ENCODE results near the gene BSDC1.
A peak's percentile ranks its signal among the peaks of the same experiment; 100 is the strongest.

Gene BSDC1

GRCh38 chr1:32338637-32339145 lies 55.5 kb downstream of the BSDC1 start:
- H3K27me3 ChIP-seq (ENCODE audit: low read depth, low read length) = no peaks in the 10 kb centered on the region; the same call in 1 of the 2 replicates
- peaks cover 21% of the 10 kb centered on the region for H3K79me2 ChIP-seq (ENCODE audit: low read length)
- peak overlapping the region; percentile 94; the same call in 1 of the 2 replicates for H3K4me2 ChIP-seq (ENCODE audit: low read length)
- H4K20me1 ChIP-seq (ENCODE audit: insufficient read depth, low read length) = peaks cover 9% of the 10 kb centered on the region
- no peak overlapping the region for H3K27ac ChIP-seq (ENCODE audit: low read length)
- H2AFZ ChIP-seq (ENCODE audit: low read depth, low read length) = no peak overlapping the region
- no peak overlapping the region for H3K4me3 ChIP-seq (ENCODE audit: low read length)
- TF ChIP-seq EZH2phosphoT487 (IDR thresholded peaks at IDR 0.05; ENCODE audit: low read depth) (no peak), CTCF (IDR thresholded peaks at IDR 0.05; ENCODE audit: low read depth, low read length) (no peak)
- no peaks in the 10 kb centered on the region for H3K36me3 ChIP-seq (replicated peaks; ENCODE audit: low read depth, low read length)
- H3K9me3 ChIP-seq (ENCODE audit: insufficient read depth, low read length) = no peaks in the 10 kb centered on the region
- no peak overlapping the region for H3K9ac ChIP-seq (ENCODE audit: low read length)
- peaks cover 61% of the 10 kb centered on the region for H3K4me1 ChIP-seq (ENCODE audit: low read length)

- Histone ChIP-seq H3K27ac (ENCODE audit: low read length) (no peak overlapping the region), H3K4me2 (ENCODE audit: low read length) (peak overlapping the region; percentile 94), H3K36me3 (replicated peaks; ENCODE audit: low read depth, low read length) (no peaks in the 10 kb centered on the region), H3K4me3 (ENCODE audit: low read length) (peak overlapping the region; percentile 37; the same call in 1 of the 2 replicates), H3K9ac (ENCODE audit: low read length) (no peak overlapping the region), H3K4me1 (ENCODE audit: low read length) (peaks cover 66% of the 10 kb centered on the region), H3K27me3 (ENCODE audit: low read depth, low read length) (no peaks in the 10 kb centered on the region; the same call in 1 of the 2 replicates), H3K79me2 (ENCODE audit: low read length) (peaks cover 24% of the 10 kb centered on the region), H4K20me1 (ENCODE audit: insufficient read depth, low read length) (peaks cover 9% of the 10 kb centered on the region), H2AFZ (ENCODE audit: low read depth, low read length) (no peak overlapping the region), H3K9me3 (ENCODE audit: insufficient read depth, low read length) (no peaks in the 10 kb centered on the region)
- no peak for TF ChIP-seq EZH2phosphoT487 (IDR thresholded peaks at IDR 0.05; ENCODE audit: low read depth)
Observed at GRCh38 chr1:32337855-32338636, 56.2 kb downstream of the BSDC1 start.

GRCh38 chr1:32336963-32337675 lies 57.1 kb downstream of the BSDC1 start:
- H3K9ac ChIP-seq (ENCODE audit: low read length) = no peak overlapping the region
- peak overlapping the region; percentile 37 for H3K4me3 ChIP-seq (ENCODE audit: low read length)
- H4K20me1 ChIP-seq (ENCODE audit: insufficient read depth, low read length) = peaks cover 9% of the 10 kb centered on the region

GRCh38 chr1:32336591-32336932 lies 57.7 kb downstream of the BSDC1 start:
- Histone ChIP-seq H2AFZ (ENCODE audit: low read depth, low read length) (no peak overlapping the region), H3K9me3 (ENCODE audit: insufficient read depth, low read length) (no peaks in the 10 kb centered on the region), H3K4me1 (ENCODE audit: low read length) (peaks cover 60% of the 10 kb centered on the region), H3K36me3 (replicated peaks; ENCODE audit: low read depth, low read length) (peaks cover 4% of the 10 kb centered on the region), H4K20me1 (ENCODE audit: insufficient read depth, low read length) (peaks cover 9% of the 10 kb centered on the region), H3K27ac (ENCODE audit: low read length) (no peak overlapping the region), H3K4me3 (ENCODE audit: low read length) (peak overlapping the region; percentile 97; the same call in 1 of the 2 replicates), H3K27me3 (ENCODE audit: low read depth, low read length) (no peaks in the 10 kb centered on the region; the same call in 1 of the 2 replicates), H3K79me2 (ENCODE audit: low read length) (peaks cover 24% of the 10 kb centered on the region), H3K4me2 (ENCODE audit: low read length) (peak overlapping the region; percentile 94), H3K9ac (ENCODE audit: low read length) (no peak overlapping the region)
- TF ChIP-seq CTCF (IDR thresholded peaks at IDR 0.05; ENCODE audit: low read depth, low read length) = no peak
- TF ChIP-seq EZH2phosphoT487 (IDR thresholded peaks at IDR 0.05; ENCODE audit: low read depth) = no peak

More at GRCh38 chr1:32336963-32337675, 57.1 kb downstream of the BSDC1 start:
- peaks cover 65% of the 10 kb centered on the region for H3K4me1 ChIP-seq (ENCODE audit: low read length)
- H3K79me2 ChIP-seq (ENCODE audit: low read length) = peaks cover 24% of the 10 kb centered on the region
- H3K27ac ChIP-seq (ENCODE audit: low read length) = no peak overlapping the region
- no peaks in the 10 kb centered on the region for H3K36me3 ChIP-seq (replicated peaks; ENCODE audit: low read depth, low read length)
- H2AFZ ChIP-seq (ENCODE audit: low read depth, low read length) = no peak overlapping the region
- peak overlapping the region; percentile 94 for H3K4me2 ChIP-seq (ENCODE audit: low read length)
- no peaks in the 10 kb centered on the region for H3K9me3 ChIP-seq (ENCODE audit: insufficient read depth, low read length)
- H3K27me3 ChIP-seq (ENCODE audit: low read depth, low read length) = no peaks in the 10 kb centered on the region; the same call in 1 of the 2 replicates
- TF ChIP-seq EZH2phosphoT487 (IDR thresholded peaks at IDR 0.05; ENCODE audit: low read depth) (no peak), CTCF (IDR thresholded peaks at IDR 0.05; ENCODE audit: low read depth, low read length) (no peak)

Data from OCI-LY3 (cell line).